Mucosa of rectum (tissue), 2 donors: ENCODE measurements around the gene ZNF814.
"Not testable (repeated sequence)": the region's sequence is repeated elsewhere in the genome, so short reads cannot be mapped to it uniquely, and the experiment has no call there.

Experiments
- H3K27ac ChIP-seq, 2 donors: one replicate each; pipeline ENCODE4 v1.7.0; 2013; ENCODE audit warnings: inconsistent platforms in 2 of 2, low read depth in 2 of 2, low read length in 2 of 2
- H3K27me3 ChIP-seq, 2 donors: one replicate each; pipeline ENCODE4 v1.7.0; 2013; ENCODE audit warnings: low read length in 2 of 2; ENCODE audit not compliant: control insufficient read depth in 2 of 2, insufficient read depth in 2 of 2
- H3K36me3 ChIP-seq, 2 donors: one replicate each; pipeline ENCODE4 v1.7.0; 2013; ENCODE audit warnings: low read length in 2 of 2; ENCODE audit not compliant: control insufficient read depth in 2 of 2, insufficient read depth in 2 of 2
- H3K4me1 ChIP-seq, 2 donors: one replicate each; pipeline ENCODE4 v1.7.0; 2013; ENCODE audit warnings: low read length in 2 of 2, mild to moderate bottlenecking in 1 of 2; ENCODE audit not compliant: control insufficient read depth in 2 of 2, insufficient read depth in 2 of 2
- H3K4me3 ChIP-seq, 2 donors: one replicate each; pipeline ENCODE4 v1.7.0; 2013; ENCODE audit warnings: low read length in 2 of 2
- H3K9ac ChIP-seq, 2 donors: one replicate each; pipeline ENCODE4 v1.7.0; 2013; ENCODE audit warnings: low read length in 2 of 2, low read depth in 1 of 2, mild to moderate bottlenecking in 1 of 2
- H3K9me3 ChIP-seq, 2 donors: one replicate each; pipeline ENCODE4 v1.7.0; 2013; ENCODE audit warnings: low read length in 2 of 2; ENCODE audit not compliant: control insufficient read depth in 2 of 2
- donor health status: healthy.
- donor health status: Normal muscosa, but diverticular disease.

Gene ZNF814

GRCh38 chr19:57900311-57900710, 11.5 kb upstream of the ZNF814 start:
- H3K27me3 ChIP-seq, result no peaks in the 10 kb centered on the region
- H3K27ac ChIP-seq, result no peak overlapping the region
- H3K9me3 ChIP-seq, result peaks cover 0 to 5% of the 10 kb centered on the region in 2 donors
- H3K9ac ChIP-seq, result no peak overlapping the region
- H3K4me1 ChIP-seq, result no peaks in the 10 kb centered on the region
- no peaks in the 10 kb centered on the region for H3K36me3 ChIP-seq
- H3K4me3 ChIP-seq, result no peak overlapping the region

GRCh38 chr19:57890706-57891105, 1.9 kb upstream of the ZNF814 start:
- H3K9me3 ChIP-seq, H3K4me1 ChIP-seq, H3K4me3 ChIP-seq, H3K9ac ChIP-seq, H3K36me3 ChIP-seq, H3K27me3 ChIP-seq, H3K27ac ChIP-seq: not testable (repeated sequence)

- H3K9me3 ChIP-seq, result peaks cover 0 to 9% of the 10 kb centered on the region in 2 donors
- peak overlapping the region; percentile 96 to 97 for H3K4me3 ChIP-seq
- H3K27me3 ChIP-seq, result no peaks in the 10 kb centered on the region
- H3K36me3 ChIP-seq, result peaks cover 9 to 12% of the 10 kb centered on the region in 2 donors
- H3K4me1 ChIP-seq, result peaks cover 0 to 2% of the 10 kb centered on the region in 2 donors
- H3K9ac ChIP-seq, result peak overlapping the region; percentile 69 to 81
- H3K27ac ChIP-seq, result peak overlapping the region; percentile 75 to 83
Observed at GRCh38 chr19:57888107-57888559, 704 bp downstream of the ZNF814 start.

DNA sequence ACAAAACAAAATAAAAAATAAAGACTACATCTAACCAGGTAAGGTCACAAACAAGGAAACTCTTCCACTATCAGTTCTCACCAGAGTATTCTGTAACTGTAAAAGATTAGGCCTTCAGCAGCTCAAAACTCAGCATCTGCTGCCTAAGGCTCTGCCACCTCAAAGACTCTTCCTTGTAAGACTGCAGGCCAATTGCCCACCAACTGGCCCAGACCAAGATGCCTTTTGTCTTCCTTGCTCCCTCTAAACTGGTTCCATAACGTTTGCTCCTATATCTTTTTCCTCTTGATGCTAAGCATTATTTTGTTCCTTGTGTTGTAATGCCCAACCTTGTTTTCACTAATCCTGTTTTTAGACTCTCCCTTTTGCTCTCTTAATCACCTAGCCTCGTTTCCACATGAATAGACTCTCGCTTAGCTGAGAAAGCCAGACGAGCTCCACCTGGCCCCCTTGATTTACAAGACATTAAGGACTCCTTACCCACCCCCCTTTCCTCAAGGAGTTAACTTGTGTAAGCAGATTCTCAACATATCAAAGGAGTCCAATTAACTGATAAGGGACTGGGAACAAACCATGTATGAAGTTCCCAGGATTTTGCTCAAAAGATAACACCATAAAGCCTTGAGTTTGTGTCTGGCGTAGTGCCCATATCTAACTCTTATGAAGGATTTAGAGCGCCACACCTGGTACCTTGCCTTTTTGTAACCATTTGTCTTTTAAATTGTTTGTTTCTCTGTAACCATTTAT, 1.5 kb downstream of the ZNF814 start:
- Histone ChIP-seq H3K36me3 (peaks cover 9 to 12% of the 10 kb centered on the region in 2 donors), H3K9ac (peak overlapping the region in 1 of 2 donors; percentile 8), H3K9me3 (peaks cover 0 to 9% of the 10 kb centered on the region in 2 donors)

DNA sequence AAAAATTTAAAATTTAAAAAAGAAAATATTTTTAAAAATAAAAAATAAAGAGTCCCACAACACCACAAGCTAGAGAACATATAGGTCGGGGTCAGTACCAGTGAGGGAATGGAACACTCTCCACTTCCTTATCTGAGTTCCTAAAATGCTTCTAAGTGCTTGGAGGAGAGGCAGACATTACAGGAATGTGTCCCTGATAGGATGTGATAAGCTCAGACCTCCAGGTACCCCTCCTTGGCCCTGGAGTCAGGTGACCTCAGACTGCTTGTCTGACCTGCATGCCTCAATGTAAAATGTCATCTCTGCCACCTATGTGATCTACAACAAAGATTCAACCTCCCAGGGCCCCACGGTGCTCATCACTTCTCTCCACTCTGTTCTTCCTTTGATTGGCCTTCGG, 2.8 kb downstream of the ZNF814 start:
- Histone ChIP-seq H3K4me1 (peaks cover 0 to 2% of the 10 kb centered on the region in 2 donors), H3K9ac (no peak overlapping the region), H3K27ac (no peak overlapping the region), H3K27me3 (no peaks in the 10 kb centered on the region), H3K9me3 (peaks cover 0 to 9% of the 10 kb centered on the region in 2 donors), H3K4me3 (no peak overlapping the region), H3K36me3 (peaks cover 9 to 12% of the 10 kb centered on the region in 2 donors)

More for the DNA sequence above, 1.5 kb downstream of the ZNF814 start:
- H3K27me3 ChIP-seq, result no peaks in the 10 kb centered on the region
- H3K4me3 ChIP-seq, result peak overlapping the region; percentile 22 to 97
- H3K4me1 ChIP-seq, result peaks cover 0 to 2% of the 10 kb centered on the region in 2 donors
- peak overlapping the region in 1 of 2 donors; percentile 23 for H3K27ac ChIP-seq

DNA sequence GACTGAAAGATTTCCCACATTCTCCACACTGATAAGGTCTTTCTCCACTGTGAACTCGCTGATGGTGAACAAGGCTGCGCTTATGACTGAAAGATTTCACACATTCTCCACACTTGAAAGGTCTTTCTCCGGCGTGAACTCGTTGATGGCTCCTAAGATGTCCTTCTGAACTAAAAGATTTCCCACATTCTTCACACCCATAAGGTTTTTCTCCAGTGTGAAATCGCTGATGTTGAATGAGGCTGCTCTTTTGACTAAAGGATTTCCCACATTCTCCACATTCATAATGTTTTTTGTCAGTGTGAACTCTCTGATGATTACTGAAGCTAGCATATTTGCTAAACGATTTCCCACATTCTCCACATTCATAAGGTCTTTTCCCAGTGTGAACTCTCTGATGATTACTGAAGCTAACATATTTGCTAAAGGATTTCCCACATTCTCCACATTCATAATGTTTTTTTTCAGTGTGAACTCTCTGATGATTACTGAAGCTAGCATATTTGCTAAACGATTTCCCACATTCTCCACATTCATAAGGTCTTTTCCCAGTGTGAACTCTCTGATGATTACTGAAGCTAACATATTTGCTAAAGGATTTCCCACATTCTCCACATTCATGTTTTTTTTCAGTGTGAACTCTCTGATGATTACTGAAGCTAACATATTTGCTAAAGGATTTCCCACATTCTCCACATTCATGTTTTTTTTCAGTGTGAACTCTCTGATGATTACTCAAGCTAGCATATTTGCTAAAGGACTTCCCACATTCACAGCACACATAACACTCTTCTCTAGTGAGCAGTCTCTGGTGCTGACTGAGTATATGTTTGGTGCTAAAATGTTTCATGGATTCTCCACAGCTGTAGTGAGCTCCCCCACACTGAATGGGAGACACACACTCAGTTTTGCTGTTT, 14.7 kb downstream of the ZNF814 start:
- H3K9me3 ChIP-seq, result peaks cover 31 to 37% of the 10 kb centered on the region in 2 donors
- H3K9ac ChIP-seq, result not testable (repeated sequence)

DNA sequence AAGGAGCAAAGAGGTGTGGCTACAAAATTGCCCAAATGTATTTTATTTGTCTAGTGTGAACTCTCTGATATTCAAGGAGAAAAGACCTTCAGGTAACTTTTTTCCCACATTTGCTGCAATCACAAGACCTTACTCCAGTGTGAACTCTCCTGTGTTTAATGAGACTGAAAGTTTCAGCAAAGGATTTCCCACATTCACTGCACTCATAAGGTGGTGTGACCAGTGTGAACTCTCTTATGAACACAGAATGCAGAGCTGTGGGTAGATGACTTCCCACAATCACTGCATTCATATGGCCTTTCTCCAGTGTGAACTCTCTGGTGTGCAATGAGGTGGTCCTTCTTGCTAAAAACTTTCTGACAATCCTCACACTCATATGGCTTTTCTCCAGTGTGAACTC, 16.4 kb downstream of the ZNF814 start:
- Histone ChIP-seq H3K4me3 (no peak overlapping the region), H3K9ac (no peak overlapping the region), H3K27ac (no peak overlapping the region), H3K9me3 (peaks cover 34 to 42% of the 10 kb centered on the region in 2 donors), H3K36me3 (peaks cover 23 to 35% of the 10 kb centered on the region in 2 donors), H3K4me1 (no peaks in the 10 kb centered on the region), H3K27me3 (no peaks in the 10 kb centered on the region)

More for the DNA sequence above, 14.7 kb downstream of the ZNF814 start:
- H3K27me3 ChIP-seq, H3K4me1 ChIP-seq, H3K27ac ChIP-seq: not testable (repeated sequence)
- Histone ChIP-seq H3K36me3 (peaks cover 19 to 29% of the 10 kb centered on the region in 2 donors), H3K4me3 (peak overlapping the region in 1 of 2 donors; percentile 2)

GRCh38 chr19:57870225-57870624, 18.6 kb downstream of the ZNF814 start:
- Histone ChIP-seq H3K4me3 (no peak overlapping the region), H3K9ac (no peak overlapping the region), H3K9me3 (peaks cover 21 to 33% of the 10 kb centered on the region in 2 donors), H3K27ac (no peak overlapping the region), H3K4me1 (no peaks in the 10 kb centered on the region), H3K27me3 (no peaks in the 10 kb centered on the region), H3K36me3 (peaks cover 29 to 37% of the 10 kb centered on the region in 2 donors)

GRCh38 chr19:57869655-57870054, 19.2 kb downstream of the ZNF814 start:
- H3K9me3 ChIP-seq, result peaks cover 20 to 32% of the 10 kb centered on the region in 2 donors
- peaks cover 33 to 41% of the 10 kb centered on the region in 2 donors for H3K36me3 ChIP-seq
- not testable (repeated sequence) for H3K27ac ChIP-seq, H3K4me3 ChIP-seq, H3K9ac ChIP-seq, H3K27me3 ChIP-seq, H3K4me1 ChIP-seq
